K562 (cell line): ENCODE measurements around the gene LMBRD1.

Experiments
- CREB3 ChIP-seq: fragments of 450-650 bp; conservative IDR thresholded peaks from 2 replicates; pipeline ENCODE4 v1.6.1; 2016; ENCODE audit warnings: missing genetic modification characterization, low read depth, mild to moderate bottlenecking, missing compliant biosample characterization, moderate library complexity
- EP300 ChIP-seq: IDR thresholded peaks from 2 replicates; pipeline ENCODE4 v1.6.1; 2012; ENCODE audit warnings: low read length, improper control_type of control experiment
- FOXM1 ChIP-seq, 2 experiments: fragments of 450-650 bp in 1 of 2; sonication (generic) in 1 of 2; formaldehyde crosslinking in 1 of 2; IDR thresholded peaks; 2 replicates each; pipeline versions ENCODE4 v1.6.1 to v1.9.0; 2017 to 2022; ENCODE audit warnings: low read depth in 2 of 2, mild to moderate bottlenecking in 2 of 2, missing genetic modification reagents in 1 of 2, moderate library complexity in 1 of 2
- ID3 ChIP-seq, 2 experiments: fragments of 250-450 bp in 1 of 2; fragments of 450-650 bp in 1 of 2; sonication (Bioruptor Pico) in 1 of 2; IDR thresholded peaks; 2 replicates each; pipeline versions ENCODE4 v1.6.1 to v1.8.0; 2016 to 2021; ENCODE audit warnings: mild to moderate bottlenecking in 2 of 2, moderate library complexity in 2 of 2, missing compliant biosample characterization in 1 of 2, missing genetic modification characterization in 1 of 2
- MAX ChIP-seq: sonication (generic); formaldehyde crosslinking; IDR thresholded peaks from 2 replicates; pipeline ENCODE4 v1.9.0; 2022; ENCODE audit warnings: mild to moderate bottlenecking, missing genetic modification reagents
- MEF2D ChIP-seq: conservative IDR thresholded peaks from 2 replicates; pipeline ENCODE4 v1.6.1; 2016; ENCODE audit warnings: low read depth, missing genetic modification characterization, missing compliant biosample characterization
- PHB ChIP-seq: fragments of 250-450 bp; sonication (Bioruptor Pico); IDR thresholded peaks from 2 replicates; pipeline ENCODE4 v1.5.0; 2021
- RNF2 ChIP-seq: sonication (generic); IDR thresholded peaks from 2 replicates; pipeline ENCODE4 v1.6.1; 2016
- ZBTB33 ChIP-seq: sonication (generic); formaldehyde crosslinking; IDR thresholded peaks from 2 replicates; pipeline ENCODE4 v1.8.1; 2023; ENCODE audit warnings: mild to moderate bottlenecking, missing genetic modification reagents
- ZNF121 ChIP-seq: sonication (generic); formaldehyde crosslinking; conservative IDR thresholded peaks from 2 replicates; pipeline ENCODE4 v1.8.0; 2022; ENCODE audit warnings: missing genetic modification reagents
- ZNF143 ChIP-seq: sonication (generic); formaldehyde crosslinking; IDR thresholded peaks from 2 replicates; pipeline ENCODE4 v1.9.0; 2022; ENCODE audit warnings: mild to moderate bottlenecking, missing genetic modification reagents
- ZNF224 ChIP-seq: sonication (generic); formaldehyde crosslinking; IDR thresholded peaks from 2 replicates; pipeline ENCODE4 v1.8.0; 2022; ENCODE audit warnings: mild to moderate bottlenecking, missing genetic modification reagents

- TF ChIP-seq MEF2D (tag) (no peak), RNF2 (no peak), CREB3 (tag) (no peak), ZNF224 (CRISPR knock-in tag) (no peak), FOXM1 (IDR thresholded peaks at IDR 0.05; ENCODE audit: low read depth) (no peak), FOXM1 (CRISPR knock-in tag; IDR thresholded peaks at IDR 0.05; ENCODE audit: low read depth) (no peak), EP300 (no peak), PHB (CRISPR knock-in tag) (no peak), ID3 (CRISPR knock-in tag; IDR thresholded peaks at IDR 0.05) (no peak), ID3 (tag; IDR thresholded peaks at IDR 0.05) (no peak), ZNF143 (CRISPR knock-in tag) (no peak), MAX (CRISPR knock-in tag) (no peak), ZNF121 (no peak), ZBTB33 (CRISPR knock-in tag) (no peak)
These were observed 21.6 kb upstream of the LMBRD1 start for GRCh38 chr6:69818223-69818930.
